ENCODE data around the gene RBPJ.
A peak's percentile ranks its signal among the peaks of the same experiment; 100 is the strongest.

The RBPJ gene

GRCh38 chr4:26459756-26460530 lies 139.1 kb downstream of the RBPJ start:
- no peak for DNase-seq (ENCODE audit: low read depth, low spot score)

GRCh38 chr4:26462874-26463273 lies 142.1 kb downstream of the RBPJ start:
- DNase-seq (ENCODE audit: low read depth, low spot score), result no peak

- DNase-seq (ENCODE audit: low read depth, low spot score), result no peak
These were observed 142.6 kb downstream of the RBPJ start for GRCh38 chr4:26463386-26463785.

GRCh38 chr4:26464420-26465095 lies 143.7 kb downstream of the RBPJ start:
- no peak for DNase-seq (ENCODE audit: low read depth, low spot score)

- no peak for DNase-seq (ENCODE audit: low read depth, low spot score)
These were observed 145.9 kb downstream of the RBPJ start for GRCh38 chr4:26466578-26467270.

GRCh38 chr4:26467724-26468123 lies 146.9 kb downstream of the RBPJ start:
- DNase-seq (ENCODE audit: low read depth, low spot score), result no peak

GRCh38 chr4:26468283-26468949 lies 147.6 kb downstream of the RBPJ start:
- no peak for DNase-seq (ENCODE audit: low read depth, low spot score)

- DNase-seq (ENCODE audit: low read depth, low spot score), result no peak
These were observed 148.2 kb downstream of the RBPJ start for GRCh38 chr4:26468977-26469376.

GRCh38 chr4:26471890-26472289 lies 151.1 kb downstream of the RBPJ start:
- no peak for DNase-seq (ENCODE audit: low read depth, low spot score)

GRCh38 chr4:26473893-26474292 lies 153.1 kb downstream of the RBPJ start:
- DNase-seq (ENCODE audit: low read depth, low spot score), result no peak

GRCh38 chr4:26474551-26474950 lies 153.7 kb downstream of the RBPJ start:
- no peak for DNase-seq (ENCODE audit: low read depth, low spot score)

- DNase-seq (ENCODE audit: low read depth, low spot score), result no peak
These were observed 154.9 kb downstream of the RBPJ start for GRCh38 chr4:26475716-26476115.

- DNase-seq (ENCODE audit: low read depth, low spot score), result no peak
These were observed 155.7 kb downstream of the RBPJ start for GRCh38 chr4:26476545-26476944.

- no peak for DNase-seq (ENCODE audit: low read depth, low spot score)
These were observed 157.5 kb downstream of the RBPJ start for GRCh38 chr4:26478330-26478729.

- DNase-seq (ENCODE audit: low read depth, low spot score), result no peak
These were observed 162.0 kb downstream of the RBPJ start for GRCh38 chr4:26482508-26483462.

- peak; percentile 5 for DNase-seq (ENCODE audit: low read depth, low spot score)
These were observed 163.3 kb downstream of the RBPJ start for GRCh38 chr4:26484032-26484515.

- DNase-seq (ENCODE audit: low read depth, low spot score), result no peak
These were observed 163.7 kb downstream of the RBPJ start for GRCh38 chr4:26484516-26484915.
